MCF 10A (cell line): ENCODE measurements around the gene SRD5A1. TPM values are rescaled to one million over a fixed set of nuclear protein-coding genes. Genes with fewer than 3 reads are reported as not detected.
A peak's percentile ranks its signal among the peaks of the same experiment; 100 is the strongest.

ENCODE experiments used
- BruUV-seq: library from RNA; stranded (reverse); fragments of 400-500 nt; replicated peaks from 2 replicates; lab custom pipeline; 2021; lab: Mats Ljungman, UMichigan
- CTCF ChIA-PET: fragments of 300-600 bp; sonication (Branson Sonifier 250); formaldehyde crosslinking; extraction: SDS; loops from one replicate; lab custom pipeline; 2021; ENCODE audit warnings: antibody characterized with exemption, inconsistent platforms; lab: Yijun Ruan, JAX
- POLR2A ChIA-PET: fragments of 300-600, 350-650 bp; sonication (Branson Sonifier 250); formaldehyde crosslinking; extraction: SDS; loops from one replicate; lab custom pipeline; 2020; ENCODE audit warnings: antibody characterized with exemption, inconsistent platforms; lab: Yijun Ruan, JAX
- DNase-seq: peaks from one replicate; pipeline ENCODE4 v3.0.0-alpha.2; 2018; ENCODE audit not compliant: unreplicated experiment
- H3K27ac Mint-ChIP-seq: one replicate; pipeline ENCODE4 v1.8.0; 2022; ENCODE audit warnings: mild to moderate bottlenecking, low read depth, mixed read lengths; ENCODE audit not compliant: unreplicated experiment
- H3K27me3 Mint-ChIP-seq: one replicate; pipeline ENCODE4 v1.8.0; 2022; ENCODE audit warnings: mixed read lengths; ENCODE audit not compliant: insufficient read depth, unreplicated experiment
- H3K36me3 Mint-ChIP-seq: one replicate; pipeline ENCODE4 v1.8.0; 2022; ENCODE audit warnings: mild to moderate bottlenecking, moderate library complexity, mixed read lengths; ENCODE audit not compliant: insufficient read depth, unreplicated experiment
- H3K4me1 Mint-ChIP-seq: one replicate; pipeline ENCODE4 v1.8.0; 2022; ENCODE audit warnings: mixed read lengths; ENCODE audit not compliant: insufficient read depth, unreplicated experiment
- H3K4me3 Mint-ChIP-seq: one replicate; pipeline ENCODE4 v1.8.0; 2022; ENCODE audit warnings: mild to moderate bottlenecking, moderate library complexity, mixed read lengths; ENCODE audit not compliant: unreplicated experiment
- H3K9me3 Mint-ChIP-seq: one replicate; pipeline ENCODE4 v1.8.0; 2022; ENCODE audit warnings: mixed read lengths; ENCODE audit not compliant: unreplicated experiment
- CTCF ChIP-seq: fragments of 200-600 bp; IDR thresholded peaks from one replicate; pipeline ENCODE4 v1.8.0; 2022; ENCODE audit warnings: antibody characterized with exemption, mild to moderate bottlenecking; ENCODE audit not compliant: unreplicated experiment
- intact Hi-C: fragments of 100-400 bp; cut with micrococcal nuclease; formaldehyde crosslinking; loops from 2 replicates; pipeline ENCODE4 v1.14.1; 2022
- total RNA-seq: library from RNA; stranded (reverse); gene quantifications from 2 replicates; pipeline ENCODE4 v1.2.3, GENCODE V29; 2022

The SRD5A1 gene
- total RNA-seq, 1 experiment from 2014 or later = 12.4 TPM

- H3K4me1 Mint-ChIP-seq = peaks cover 26% of the 10 kb centered on the region
- CTCF ChIA-PET = interaction anchor here (1.6 kb wide), 1 partner anchor 29 kb away, joined by 3 read pairs; no protein-coding TSS in a partner anchor
- H3K9me3 Mint-ChIP-seq = no peaks in the 10 kb centered on the region
- BruUV-seq = no TSS peak
- no peaks in the 10 kb centered on the region for H3K36me3 Mint-ChIP-seq
- TF ChIP-seq CTCF = no peak
- peaks cover 6% of the 10 kb centered on the region for H3K27me3 Mint-ChIP-seq
- intact Hi-C loops = no loop called here
- POLR2A ChIA-PET = interaction anchor here (0.9 to 3.6 kb wide), 6 partner anchors 8 to 72 kb away, joined by 3 to 16 read pairs (median 4); partner anchors contain the start of genes NSUN2, SRD5A1 and TENT4A
- no peak for DNase-seq
- peak overlapping the region; percentile 96 for H3K27ac Mint-ChIP-seq
- peak overlapping the region; percentile 53 for H3K4me3 Mint-ChIP-seq
Measured at GRCh38 chr5:6705088-6705487, 71.8 kb downstream of the SRD5A1 start.

GRCh38 chr5:6705959-6706358 lies 72.7 kb downstream of the SRD5A1 start:
- TF ChIP-seq CTCF = no peak
- H3K4me3 Mint-ChIP-seq = peak overlapping the region; percentile 41
- intact Hi-C loops = no loop called here
- H3K27ac Mint-ChIP-seq = no peak overlapping the region
- BruUV-seq = no TSS peak
- ChIA-PET CTCF (interaction anchor here (1.1 to 1.5 kb wide), 2 partner anchors 39 to 71 kb away, joined by 3 to 5 read pairs; no protein-coding TSS in a partner anchor), POLR2A (interaction anchor here (1.0 to 3.6 kb wide), 2 partner anchors 68 to 73 kb away, joined by 3 to 16 read pairs; partner anchors contain the start of genes NSUN2 and SRD5A1)
- H3K36me3 Mint-ChIP-seq = no peaks in the 10 kb centered on the region
- no peaks in the 10 kb centered on the region for H3K9me3 Mint-ChIP-seq
- H3K27me3 Mint-ChIP-seq = no peaks in the 10 kb centered on the region
- DNase-seq = no peak
- H3K4me1 Mint-ChIP-seq = peaks cover 31% of the 10 kb centered on the region

- BruUV-seq = no TSS peak
- ChIA-PET POLR2A (no interaction called here), CTCF (no interaction called here)
- Mint-ChIP-seq H3K4me3 (no peak overlapping the region), H3K27me3 (no peaks in the 10 kb centered on the region), H3K36me3 (no peaks in the 10 kb centered on the region), H3K4me1 (peaks cover 31% of the 10 kb centered on the region), H3K9me3 (no peaks in the 10 kb centered on the region), H3K27ac (no peak overlapping the region)
- no peak for TF ChIP-seq CTCF
- intact Hi-C loops = no loop called here
- DNase-seq = no peak
Measured at GRCh38 chr5:6707852-6708251, 74.6 kb downstream of the SRD5A1 start.

- DNase-seq = no peak
- Mint-ChIP-seq H3K4me3 (no peak overlapping the region), H3K27ac (no peak overlapping the region), H3K27me3 (no peaks in the 10 kb centered on the region), H3K9me3 (no peaks in the 10 kb centered on the region), H3K36me3 (no peaks in the 10 kb centered on the region), H3K4me1 (peaks cover 28% of the 10 kb centered on the region)
- BruUV-seq = no TSS peak
- intact Hi-C loops = no loop called here
- no peak for TF ChIP-seq CTCF
- ChIA-PET POLR2A (interaction anchor here (2.0 to 2.2 kb wide), 2 partner anchors 73 to 76 kb away, joined by 10 to 16 read pairs; partner anchors contain the start of genes NSUN2 and SRD5A1), CTCF (interaction anchor here (0.6 to 0.7 kb wide), 3 partner anchors 9 to 1263 kb away, joined by 3 read pairs; no protein-coding TSS in a partner anchor)
Measured at GRCh38 chr5:6708814-6709213, 75.6 kb downstream of the SRD5A1 start.
